ENCODE data around the gene IGSF3.

- TF ChIP-seq YY1 (IDR thresholded peaks at IDR 0.05; ENCODE audit: insufficient read depth, insufficient read length): no peak
- TF ChIP-seq SUZ12 (IDR thresholded peaks at IDR 0.05; ENCODE audit: extremely low read depth, insufficient read depth, insufficient read length): no peak
Observed at GRCh38 chr1:116706841-116707240, 39.3 kb upstream of the IGSF3 start.

Measured in NT2/D1 (cell line).